ENCODE data around the gene KLHL25.

Gene KLHL25

GRCh38 chr15:85777250-85778106 lies 17.2 kb downstream of the KLHL25 start:
- DNase-seq = no peak

- DNase-seq = no peak
These were observed 20.8 kb downstream of the KLHL25 start for GRCh38 chr15:85773970-85774369.

GRCh38 chr15:85773249-85773648 lies 21.5 kb downstream of the KLHL25 start:
- no peak for DNase-seq

- DNase-seq = no peak
These were observed 22.1 kb downstream of the KLHL25 start for GRCh38 chr15:85772668-85773067.

GRCh38 chr15:85771781-85772445 lies 22.8 kb downstream of the KLHL25 start:
- no peak for DNase-seq

GRCh38 chr15:85771271-85771670 lies 23.5 kb downstream of the KLHL25 start:
- no peak for DNase-seq

GRCh38 chr15:85770096-85771041 lies 24.4 kb downstream of the KLHL25 start:
- no peak for DNase-seq

- no peak for DNase-seq
These were observed 25.4 kb downstream of the KLHL25 start for GRCh38 chr15:85769182-85769900.

GRCh38 chr15:85768595-85769168 lies 26.0 kb downstream of the KLHL25 start:
- DNase-seq = no peak

- DNase-seq = no peak
These were observed 26.8 kb downstream of the KLHL25 start for GRCh38 chr15:85767785-85768529.

GRCh38 chr15:85766001-85766831 lies 28.5 kb downstream of the KLHL25 start:
- DNase-seq = no peak

GRCh38 chr15:85764649-85765277 lies 30.0 kb downstream of the KLHL25 start:
- DNase-seq = no peak

GRCh38 chr15:85763673-85764633 lies 30.8 kb downstream of the KLHL25 start:
- no peak for DNase-seq

- DNase-seq = no peak
These were observed 31.6 kb downstream of the KLHL25 start for GRCh38 chr15:85763157-85763556.

GRCh38 chr15:85762756-85763127 lies 32.0 kb downstream of the KLHL25 start:
- DNase-seq = no peak

GRCh38 chr15:85762039-85762755 lies 32.5 kb downstream of the KLHL25 start:
- DNase-seq = no peak

GRCh38 chr15:85761635-85762034 lies 33.1 kb downstream of the KLHL25 start:
- DNase-seq = peak; percentile 48

Measured in fibroblast of skin of abdomen (primary cell).